GM21529 (cell line): ENCODE measurements around the gene CCDC51.
"Not testable (repeated sequence)": the region's sequence is repeated elsewhere in the genome, so short reads cannot be mapped to it uniquely, and the experiment has no call there.

Experiments used
- ATAC-seq: cut with Tn5 transposase; IDR thresholded peaks from one replicate; pipeline ENCODE4 v1.9.1; 2021; ENCODE audit not compliant: unreplicated experiment

The CCDC51 gene

DNA sequence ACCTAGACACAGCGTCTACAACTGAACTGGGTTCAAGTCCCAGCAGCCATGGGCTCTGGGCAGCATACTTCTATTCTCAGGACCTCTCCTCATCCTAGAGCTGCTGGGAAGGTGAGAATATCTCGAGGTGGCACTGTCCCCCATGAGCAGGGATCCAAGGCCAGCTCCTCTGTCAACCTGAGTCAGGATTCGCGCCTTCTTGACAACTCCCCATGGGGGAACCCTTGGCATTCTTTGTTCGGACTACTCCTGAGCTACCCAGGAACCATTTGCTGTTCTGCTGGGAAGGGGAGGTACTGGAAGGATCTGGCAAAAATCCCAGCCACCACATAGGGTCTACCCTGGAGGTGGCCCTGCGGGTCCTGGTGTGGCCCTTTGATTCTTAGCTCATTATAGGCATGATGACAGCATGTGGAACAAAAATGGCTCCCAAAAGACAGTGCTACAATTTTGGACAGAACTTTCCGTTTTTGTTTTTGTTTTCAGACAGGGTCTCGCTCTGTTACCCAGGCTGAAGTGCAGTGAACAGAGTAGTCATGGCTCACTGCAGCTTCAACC lies 32.3 kb downstream of the CCDC51 start:
- ATAC-seq, result no peak

DNA sequence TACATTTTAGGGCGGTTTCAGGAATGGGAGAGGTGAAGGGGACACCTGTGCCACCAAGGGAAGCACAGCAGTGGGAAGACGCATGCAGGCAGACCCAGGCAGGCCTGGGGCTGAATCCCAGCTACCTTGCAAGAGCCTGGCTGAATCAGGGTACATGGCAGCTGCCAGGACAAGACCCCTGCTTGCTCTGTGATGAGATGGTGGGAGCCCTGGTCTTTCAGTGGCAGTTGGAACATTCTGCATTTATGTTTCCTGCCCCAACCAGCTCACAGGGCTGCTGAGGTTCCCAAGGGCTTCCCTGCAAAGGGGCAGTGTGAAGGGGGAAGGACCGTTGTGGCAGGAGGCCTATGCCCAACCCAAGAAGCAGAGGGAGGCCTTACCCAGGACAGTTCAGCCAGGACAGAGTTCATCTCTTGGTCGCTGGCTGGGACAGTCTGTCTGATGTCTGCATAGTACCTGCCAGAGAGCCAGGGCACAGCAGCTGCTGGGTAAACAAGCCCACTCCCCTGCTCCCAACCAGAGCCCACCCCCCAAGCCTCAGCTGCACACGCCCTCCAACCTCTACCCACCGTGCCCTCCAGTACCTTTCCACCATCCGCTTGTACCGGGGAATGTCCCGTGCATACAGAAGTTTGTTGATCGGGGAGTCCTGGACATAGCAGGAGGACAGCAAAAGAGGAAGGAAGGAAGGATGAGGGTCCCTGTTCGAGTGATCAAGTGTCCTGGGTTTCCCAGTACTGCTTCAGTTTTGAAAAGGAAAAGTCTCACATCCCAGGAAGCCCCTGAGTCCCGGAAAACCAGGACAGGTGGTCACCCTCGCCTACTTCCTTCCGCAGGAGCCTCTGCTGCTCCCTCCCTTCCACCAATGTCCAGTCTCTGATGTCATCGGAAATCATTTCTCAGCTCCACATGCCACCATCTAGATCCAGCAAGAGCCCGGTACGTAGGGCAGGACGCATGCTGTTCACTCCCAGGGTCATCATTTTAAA lies 33.2 kb downstream of the CCDC51 start:
- ATAC-seq, result no peak

DNA sequence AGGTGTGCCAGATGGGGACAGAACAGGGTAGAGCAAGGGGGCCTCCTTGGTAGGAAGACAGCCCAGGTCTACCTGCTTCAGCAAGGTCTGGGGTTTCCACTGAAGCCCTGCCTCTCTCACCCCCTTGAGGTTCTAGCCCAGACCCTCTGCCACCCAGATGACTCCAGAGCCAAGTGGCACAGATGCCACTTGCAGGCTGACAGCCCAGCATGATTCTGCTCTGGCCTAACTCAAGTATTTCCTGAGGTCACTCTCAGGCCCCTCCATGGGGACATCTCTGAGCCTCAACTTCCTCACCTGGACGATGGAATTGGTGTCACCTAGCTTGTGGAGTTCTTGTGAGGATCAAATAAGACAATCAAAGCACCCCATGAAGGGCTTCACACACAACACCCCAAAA lies 33.9 kb downstream of the CCDC51 start:
- no peak for ATAC-seq

DNA sequence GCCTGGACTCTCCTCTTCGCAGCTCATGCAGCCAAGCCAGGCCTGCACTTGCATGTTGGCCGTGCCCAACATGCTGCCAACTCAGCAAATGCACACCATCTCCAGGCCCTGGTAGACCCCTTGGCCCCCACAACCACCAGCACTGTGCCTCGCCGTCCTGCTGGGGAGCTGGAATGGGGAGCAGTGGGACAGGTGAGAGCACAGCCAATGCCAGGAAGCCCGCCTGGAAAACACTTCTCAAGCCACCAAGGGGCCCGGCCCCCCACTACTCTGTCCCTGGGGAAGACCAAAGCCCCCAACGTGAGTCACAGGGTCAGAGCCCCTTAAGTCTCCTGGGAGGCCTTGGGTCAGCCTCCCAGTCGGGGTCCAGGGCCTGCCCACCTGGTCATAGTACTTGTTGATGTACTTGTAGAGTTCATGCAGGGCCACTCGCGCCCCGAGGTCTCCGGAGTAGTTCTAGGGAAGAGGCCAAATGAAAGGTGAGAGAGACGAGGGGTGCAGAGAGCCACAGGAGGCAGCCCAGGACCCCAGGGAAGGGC lies 34.5 kb downstream of the CCDC51 start:
- ATAC-seq, result no peak

DNA sequence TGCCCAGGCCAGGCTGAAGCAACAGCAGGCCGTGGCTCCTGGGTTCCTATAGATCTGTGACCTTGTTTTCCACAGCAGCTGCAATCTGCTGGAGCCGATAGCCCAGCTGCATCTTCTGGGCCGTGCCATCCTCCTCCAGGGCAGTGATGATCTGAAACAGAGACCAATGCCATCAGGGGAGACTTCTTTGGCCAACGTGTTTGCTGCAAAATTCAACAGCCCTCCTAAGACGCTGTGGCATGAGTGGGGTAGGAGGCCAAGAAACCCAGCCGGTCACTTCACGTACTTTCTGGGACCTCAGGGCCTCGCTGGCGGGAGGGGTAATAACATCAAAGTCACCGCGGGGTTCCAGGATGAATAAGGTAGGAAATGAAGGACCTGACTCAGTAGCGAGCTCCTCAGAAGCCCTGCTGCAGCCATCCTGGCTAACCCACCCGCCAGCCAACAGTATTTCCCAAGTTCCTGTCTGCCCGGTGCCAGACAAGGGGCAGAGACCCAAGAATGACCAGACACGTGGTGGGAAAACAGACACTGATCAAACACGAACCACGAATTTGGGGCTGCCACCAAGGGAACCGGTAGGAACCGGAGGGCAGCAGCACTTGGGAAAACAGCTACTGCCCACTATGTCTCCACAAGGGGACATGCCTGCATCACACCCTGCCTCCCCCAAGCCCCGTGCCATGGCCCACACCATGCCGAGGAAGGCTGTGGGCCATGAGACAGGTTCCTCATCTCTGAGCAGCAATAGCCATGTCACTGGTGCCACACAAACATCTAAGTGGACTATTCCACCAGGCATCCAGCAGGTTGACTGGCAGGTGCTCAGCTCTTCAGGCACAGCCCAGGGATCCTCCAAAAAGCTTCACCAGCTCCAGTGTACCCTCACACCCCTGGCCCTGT lies 35.2 kb downstream of the CCDC51 start:
- ATAC-seq, result no peak

DNA sequence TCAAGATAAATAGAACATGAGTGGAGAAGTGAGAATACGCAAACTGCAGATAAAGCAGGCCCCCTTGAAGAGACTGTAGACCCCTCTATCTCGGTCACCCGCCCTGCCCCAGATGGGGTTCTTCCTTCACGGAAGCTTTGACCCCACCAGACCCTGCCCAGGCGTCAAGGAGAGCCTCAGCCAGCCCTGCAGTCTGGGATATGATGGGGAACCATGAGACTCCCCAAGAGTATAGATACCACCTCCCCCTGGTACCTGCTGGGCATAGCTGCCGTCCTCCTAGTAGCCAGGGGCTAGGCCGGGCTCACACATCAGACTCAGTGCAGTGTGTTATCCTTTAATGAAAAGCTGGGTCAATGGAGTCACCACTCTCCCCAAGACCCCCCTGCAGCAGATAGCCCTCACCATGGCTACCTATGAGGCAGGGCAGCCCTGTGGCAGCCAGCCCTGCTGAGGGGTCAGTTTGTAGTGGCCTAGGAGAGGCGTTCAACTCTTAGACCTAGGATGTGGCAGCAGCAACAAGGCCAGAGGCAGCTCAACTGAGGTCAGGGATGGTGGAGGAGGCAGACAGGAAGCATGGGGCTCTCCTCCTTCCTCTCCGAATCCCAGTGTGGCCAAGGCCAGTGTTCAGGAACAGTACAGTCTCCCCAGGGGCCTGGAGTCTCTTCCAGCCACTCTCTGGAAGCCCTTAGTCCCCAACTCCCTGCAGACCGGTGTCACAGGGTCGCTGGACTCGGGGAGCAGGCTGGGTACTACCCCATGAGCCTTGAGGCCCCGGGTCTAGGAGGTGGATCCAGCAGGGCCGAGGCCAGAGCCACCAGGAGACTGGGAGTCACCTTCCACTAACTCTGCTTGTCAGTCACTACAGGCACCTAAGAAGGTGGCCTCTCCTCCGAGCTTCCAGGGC lies 36.1 kb downstream of the CCDC51 start:
- ATAC-seq, result no peak

DNA sequence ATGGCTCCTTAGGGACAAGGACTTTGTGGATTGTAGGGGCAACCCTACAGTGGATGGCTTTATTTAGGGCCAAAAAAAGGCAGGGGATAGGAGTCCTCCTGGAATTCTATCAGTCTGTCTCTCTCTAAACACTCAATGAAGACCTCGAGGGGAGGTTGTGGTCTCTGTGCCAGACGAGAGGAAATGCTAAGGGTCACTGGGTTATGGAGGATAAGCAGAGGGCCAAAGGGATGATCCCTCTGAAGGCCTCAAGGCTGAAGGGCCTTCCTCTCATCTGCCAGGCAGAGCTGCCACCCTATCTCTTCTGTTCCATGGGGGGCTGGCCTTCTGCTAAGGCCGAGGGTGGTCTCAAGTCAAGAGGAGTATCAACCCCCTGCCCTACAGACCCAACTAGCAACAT lies 37.0 kb downstream of the CCDC51 start:
- no peak for ATAC-seq

DNA sequence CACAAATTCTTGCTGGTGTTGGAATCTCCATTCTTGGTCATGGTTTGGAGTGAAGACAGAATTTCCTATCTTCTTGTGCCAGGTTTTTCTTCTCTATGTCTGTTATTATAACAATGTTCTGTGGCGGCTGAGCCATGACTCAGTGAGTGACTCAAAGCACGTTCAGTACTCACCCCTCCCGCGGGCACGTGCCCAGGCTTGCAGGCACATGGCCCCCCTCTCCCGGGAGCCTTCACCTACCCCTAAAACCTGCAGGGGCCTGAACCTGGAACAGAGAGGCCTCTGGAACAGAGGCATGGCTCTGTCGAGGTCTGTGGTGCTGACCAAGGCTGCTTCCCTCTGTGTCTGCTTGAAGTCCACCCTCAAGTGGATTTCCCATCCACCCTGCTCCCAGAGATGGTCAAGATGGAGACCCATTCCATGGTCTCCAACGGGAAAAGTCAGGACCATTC lies 37.6 kb downstream of the CCDC51 start:
- no peak for ATAC-seq

DNA sequence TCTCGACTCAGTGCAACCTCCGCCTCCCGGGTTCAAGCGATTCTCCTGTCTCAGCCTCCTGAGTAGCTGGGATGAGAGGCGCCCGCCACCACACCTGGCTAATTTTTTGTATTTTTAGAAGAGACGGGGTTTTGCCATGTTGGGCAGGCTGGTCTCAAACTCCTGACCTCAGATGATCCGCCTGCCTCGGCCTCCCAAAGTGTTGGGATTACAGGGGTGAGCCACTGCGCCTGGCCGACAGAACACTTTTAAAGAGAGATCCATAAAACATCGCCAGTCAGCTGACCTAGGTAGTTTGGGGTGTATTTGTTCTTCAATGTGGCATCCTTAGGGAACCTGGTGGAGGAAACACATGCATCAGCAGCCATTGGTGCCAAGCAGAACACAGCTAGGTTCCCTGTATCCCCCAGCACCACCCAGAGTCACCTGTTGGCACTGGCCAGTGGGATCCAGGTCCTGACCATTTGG lies 38.5 kb downstream of the CCDC51 start:
- not testable (repeated sequence) for ATAC-seq

DNA sequence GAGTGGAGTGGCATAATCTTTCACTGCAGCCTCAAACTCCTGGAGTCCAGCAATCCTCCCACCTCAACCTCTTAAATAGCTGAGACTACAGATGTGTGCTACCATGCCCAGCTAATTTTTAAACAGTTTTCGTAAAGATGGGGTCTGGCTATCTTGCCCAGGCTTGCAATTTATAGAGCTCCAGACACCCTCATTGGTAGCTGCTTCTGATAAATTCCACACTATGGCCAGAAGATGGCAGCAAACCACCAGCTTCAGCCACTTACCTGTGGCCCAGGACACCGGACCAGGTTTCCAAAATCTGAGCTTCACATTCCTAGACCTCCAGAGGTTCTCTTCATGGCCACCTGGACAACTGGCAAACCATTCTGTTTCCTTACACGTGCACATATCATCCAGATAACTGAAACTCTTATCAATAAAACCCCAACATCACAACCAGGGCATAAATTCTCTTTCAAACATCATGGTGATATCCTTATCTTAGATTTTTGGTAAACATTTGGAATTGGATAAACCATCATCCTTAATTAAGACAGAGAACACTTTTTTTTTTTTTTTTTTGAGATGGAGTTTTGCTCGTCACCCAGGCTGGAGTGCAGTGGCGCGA lies 39.0 kb downstream of the CCDC51 start:
- ATAC-seq, result no peak

DNA sequence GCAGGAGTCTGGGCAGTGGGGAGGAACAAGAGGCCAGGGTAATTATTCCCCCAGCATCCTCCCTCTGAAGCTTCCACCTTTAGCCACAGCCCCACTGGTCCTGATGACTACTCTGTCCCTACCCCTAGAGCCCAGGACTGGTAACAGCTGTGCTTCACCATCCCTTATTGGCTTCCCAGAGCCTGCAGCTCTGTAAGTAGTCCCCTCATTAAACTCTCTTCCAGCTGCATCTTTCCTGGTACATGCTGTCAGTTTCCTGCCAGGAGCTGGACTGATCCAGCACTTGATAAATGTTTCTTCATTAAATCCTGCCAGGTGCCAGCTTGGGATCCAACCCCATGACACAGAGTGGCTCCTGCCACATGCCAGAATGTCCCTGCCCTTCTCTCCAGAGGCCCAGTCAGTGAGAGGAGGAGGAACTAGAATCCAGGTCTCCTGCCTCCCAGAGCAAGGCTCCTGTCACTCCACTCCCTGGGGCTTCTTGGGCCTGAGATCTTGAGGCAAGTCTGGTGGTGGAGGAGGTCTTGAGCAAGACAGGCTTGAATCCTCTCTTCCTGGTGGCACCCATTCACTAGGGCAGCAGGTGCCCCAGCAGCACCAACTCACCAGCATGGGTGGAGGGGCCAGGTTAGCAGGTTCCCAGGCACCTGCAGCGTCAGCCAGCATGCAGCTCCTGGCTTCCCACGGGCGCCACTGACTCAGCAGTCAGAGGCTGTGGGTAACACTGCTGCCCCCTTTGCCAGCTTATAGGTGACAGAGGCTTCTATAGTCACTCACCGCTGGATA lies 40.3 kb downstream of the CCDC51 start:
- ATAC-seq, result no peak

DNA sequence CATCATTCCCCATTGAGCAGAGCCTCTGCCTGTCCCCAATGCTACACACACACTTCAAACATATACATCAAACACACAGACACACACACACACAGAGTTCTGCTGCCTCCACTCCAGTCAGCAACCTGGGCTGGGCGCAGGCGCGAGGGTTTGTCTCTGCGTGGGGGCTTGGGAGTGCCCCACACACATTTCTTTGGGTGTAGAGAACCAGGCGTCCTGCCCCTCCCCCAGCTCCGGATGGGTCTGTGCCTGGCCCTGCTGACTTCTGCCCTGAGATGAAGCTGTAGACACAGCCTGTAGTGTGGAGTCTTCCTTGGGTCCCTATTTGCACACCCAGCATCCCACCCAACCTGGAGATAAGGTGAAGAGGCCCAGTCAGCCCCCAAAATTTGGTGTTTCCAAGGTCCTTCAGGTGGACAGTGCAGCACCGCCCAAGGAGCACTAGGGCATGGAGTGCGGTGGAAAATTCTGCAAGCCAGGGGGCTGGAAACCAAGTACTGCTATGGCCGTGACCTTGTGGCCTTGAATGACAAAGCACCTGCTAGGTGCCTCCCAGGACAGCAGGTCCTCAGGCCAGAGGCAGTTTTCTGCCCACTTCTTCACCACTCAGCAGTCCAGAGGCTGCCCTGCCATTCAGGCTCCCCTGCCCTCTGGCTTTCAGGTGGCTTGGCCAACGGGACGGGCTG lies 41.1 kb downstream of the CCDC51 start:
- ATAC-seq, result no peak

DNA sequence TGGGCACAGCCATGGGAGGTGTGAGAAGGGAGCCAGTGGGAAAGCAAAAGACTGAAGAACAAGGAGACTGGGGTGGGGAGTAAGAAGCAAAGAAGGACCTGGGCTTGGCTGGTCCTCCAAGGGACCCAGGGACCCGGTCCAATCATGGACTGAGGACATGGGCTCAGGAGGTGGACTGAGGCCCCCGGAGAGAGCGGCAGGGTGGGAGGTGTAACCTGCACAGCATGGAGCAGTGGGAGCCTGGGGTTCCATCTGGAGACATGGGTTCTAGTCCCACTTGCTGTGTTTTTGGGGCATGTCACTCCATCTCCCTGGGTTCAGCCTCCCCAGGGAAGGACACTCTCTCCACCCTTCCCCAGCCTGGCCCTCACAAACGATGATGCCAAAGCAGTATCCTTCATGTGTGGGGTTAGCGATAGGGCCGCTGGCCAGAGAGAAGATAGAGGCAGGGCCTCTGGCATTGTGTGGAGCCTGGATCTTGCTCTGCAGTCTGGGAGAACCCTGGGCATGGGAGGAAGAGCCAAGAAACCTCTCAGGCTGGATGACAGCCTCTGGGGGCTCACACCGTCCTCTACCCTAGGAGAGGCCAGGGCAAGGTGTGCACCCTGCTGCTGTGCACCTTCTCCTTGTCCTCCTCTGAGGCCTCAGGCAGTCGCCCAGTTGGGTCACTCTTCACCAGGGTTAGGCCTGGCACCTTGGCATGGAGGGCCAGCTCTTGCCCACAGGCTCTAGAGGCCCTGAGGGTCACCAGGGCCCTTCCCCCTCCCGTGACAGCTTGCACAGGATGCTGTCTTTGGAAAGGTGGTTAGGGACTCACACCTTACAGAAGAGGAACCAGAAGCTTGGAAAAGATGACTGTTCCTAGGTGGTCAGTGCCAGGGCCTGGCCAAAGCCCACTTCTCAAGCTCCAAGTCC lies 41.9 kb downstream of the CCDC51 start:
- ATAC-seq, result no peak

DNA sequence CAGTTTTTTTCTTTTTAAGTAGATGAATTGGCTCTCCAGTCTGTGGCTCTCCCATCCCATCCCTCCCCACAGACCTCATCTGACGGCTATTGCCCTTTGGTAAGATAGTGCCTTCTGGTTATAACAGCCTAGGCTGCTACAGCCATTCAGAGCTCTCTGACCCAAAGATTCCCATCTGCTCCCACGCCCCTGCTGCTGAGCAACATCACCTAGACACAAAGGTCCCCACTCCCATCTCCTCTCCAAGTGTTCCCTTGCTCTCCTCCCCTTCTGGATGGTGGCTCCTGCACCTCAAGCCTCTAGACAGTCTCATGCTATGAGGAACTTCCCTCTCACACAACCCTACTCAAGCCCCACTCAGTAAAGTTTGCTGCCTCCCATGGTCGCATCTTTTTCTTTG lies 44.2 kb downstream of the CCDC51 start:
- ATAC-seq, result no peak

DNA sequence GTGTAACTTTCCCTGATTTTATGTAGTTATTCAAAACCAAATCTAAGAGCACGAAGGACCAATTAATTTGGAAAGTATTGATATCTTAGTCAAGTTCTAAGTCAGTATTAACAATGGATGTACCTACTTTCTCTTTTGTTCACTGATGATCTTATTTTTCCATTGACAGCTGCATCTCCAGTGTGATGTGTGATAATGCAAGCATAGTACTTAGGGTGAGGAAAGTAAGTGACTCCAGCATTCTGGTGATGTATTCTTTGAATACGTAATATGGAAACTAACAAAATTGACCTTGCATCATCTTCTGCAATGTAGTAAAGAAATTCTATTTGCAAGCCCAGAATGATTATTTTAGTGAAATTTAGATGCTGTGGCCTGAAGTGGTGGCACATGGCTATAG lies 45.5 kb downstream of the CCDC51 start:
- no peak for ATAC-seq

DNA sequence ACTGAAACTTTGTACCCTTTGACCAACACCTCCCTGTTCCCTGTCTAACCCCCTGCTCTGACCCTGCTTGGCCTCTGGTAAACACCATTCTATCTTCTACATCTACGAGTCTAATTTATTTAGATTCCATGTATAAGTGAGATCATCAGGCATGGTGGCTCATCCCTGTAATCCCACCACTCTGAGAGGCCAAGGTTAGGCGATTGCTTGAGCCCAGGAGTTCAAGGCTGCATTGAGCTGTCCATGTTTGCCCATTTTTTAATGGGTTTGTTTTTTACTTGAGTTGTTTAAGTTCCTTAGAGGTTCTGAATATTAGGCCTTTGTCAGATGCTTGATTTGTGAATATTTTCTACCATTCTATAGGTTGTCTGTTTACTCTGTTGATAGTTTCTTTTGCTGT lies 51.0 kb downstream of the CCDC51 start:
- no peak for ATAC-seq

DNA sequence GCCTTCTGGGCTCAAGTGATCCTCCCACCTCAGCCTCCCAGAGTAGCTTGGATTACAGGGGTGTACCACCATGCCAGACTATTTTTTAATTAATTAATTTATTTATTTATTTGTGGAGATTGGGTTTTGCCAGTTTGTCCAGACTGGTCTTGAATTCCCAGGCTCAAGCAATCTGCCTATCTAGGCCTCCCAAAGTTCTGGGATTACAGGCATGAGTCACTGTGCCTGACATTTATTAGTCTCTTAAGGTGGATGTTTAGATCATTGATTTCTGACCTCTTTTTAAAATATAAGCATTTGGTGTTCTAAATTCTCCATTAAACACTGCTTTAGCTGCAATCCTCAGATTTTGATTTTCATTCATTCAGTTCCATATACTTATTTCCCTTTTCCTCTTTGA lies 52.3 kb downstream of the CCDC51 start:
- no peak for ATAC-seq
